Nephron (organoid): ENCODE data around the gene RTN4RL2.

Source experiments
- H3K27ac Mint-ChIP-seq, 3 experiments: 2 replicates each; pipeline ENCODE4 v1.8.0; 2020; ENCODE audit warnings: mixed read lengths in 3 of 3, mild to moderate bottlenecking in 2 of 3, moderate library complexity in 1 of 3
- H3K27me3 Mint-ChIP-seq: 2 replicates; pipeline ENCODE4 v1.8.0; 2021; ENCODE audit warnings: low read depth, mild to moderate bottlenecking, moderate library complexity, mixed read lengths
- H3K36me3 Mint-ChIP-seq: 2 replicates; pipeline ENCODE4 v1.8.0; 2020; ENCODE audit warnings: low read depth, mixed read lengths
- H3K4me1 Mint-ChIP-seq: 2 replicates; pipeline ENCODE4 v1.8.0; 2020; ENCODE audit warnings: mixed read lengths
- H3K4me3 Mint-ChIP-seq, 3 experiments: 2 replicates each; pipeline ENCODE4 v1.8.0; 2020; ENCODE audit warnings: mild to moderate bottlenecking in 3 of 3, mixed read lengths in 3 of 3, moderate library complexity in 2 of 3
- H3K9me3 Mint-ChIP-seq: 2 replicates; pipeline ENCODE4 v1.8.0; 2020; ENCODE audit warnings: mixed read lengths
- CTCF ChIP-seq, 3 experiments: fragments of 200-600 bp; sonication (generic); IDR thresholded peaks; one replicate each; pipeline ENCODE4 v1.5.0; 2021; ENCODE audit warnings: antibody characterized with exemption in 3 of 3; ENCODE audit not compliant: unreplicated experiment in 3 of 3

Gene RTN4RL2

GRCh38 chr11:57497303-57498247 is 37.2 kb downstream of the RTN4RL2 start:
- H3K4me1 Mint-ChIP-seq = peaks cover 18% of the 10 kb centered on the region

GRCh38 chr11:57498540-57498939 is 38.2 kb downstream of the RTN4RL2 start:
- Mint-ChIP-seq H3K27me3 (peaks cover 3% of the 10 kb centered on the region), H3K9me3 (no peaks in the 10 kb centered on the region), H3K4me1 (peaks cover 18% of the 10 kb centered on the region), H3K36me3 (no peaks in the 10 kb centered on the region), H3K27ac (peak overlapping the region in 1 of 3 experiments; percentile 83), H3K4me3 (peak overlapping the region; percentile 6 to 39 (median 38))
- no peak for TF ChIP-seq CTCF (IDR thresholded peaks at IDR 0.05; ENCODE audit: unreplicated experiment in 3 of 3)

More at GRCh38 chr11:57497303-57498247, 37.2 kb downstream of the RTN4RL2 start:
- H3K27ac Mint-ChIP-seq = peak overlapping the region in 1 of 3 experiments; percentile 83
- no peaks in the 10 kb centered on the region for H3K9me3 Mint-ChIP-seq
- no peak for TF ChIP-seq CTCF (IDR thresholded peaks at IDR 0.05; ENCODE audit: unreplicated experiment in 3 of 3)
- peaks cover 3% of the 10 kb centered on the region for H3K27me3 Mint-ChIP-seq
- H3K36me3 Mint-ChIP-seq = no peaks in the 10 kb centered on the region
- peak overlapping the region in 2 of 3 experiments; percentile 18 to 42 for H3K4me3 Mint-ChIP-seq

DNA sequence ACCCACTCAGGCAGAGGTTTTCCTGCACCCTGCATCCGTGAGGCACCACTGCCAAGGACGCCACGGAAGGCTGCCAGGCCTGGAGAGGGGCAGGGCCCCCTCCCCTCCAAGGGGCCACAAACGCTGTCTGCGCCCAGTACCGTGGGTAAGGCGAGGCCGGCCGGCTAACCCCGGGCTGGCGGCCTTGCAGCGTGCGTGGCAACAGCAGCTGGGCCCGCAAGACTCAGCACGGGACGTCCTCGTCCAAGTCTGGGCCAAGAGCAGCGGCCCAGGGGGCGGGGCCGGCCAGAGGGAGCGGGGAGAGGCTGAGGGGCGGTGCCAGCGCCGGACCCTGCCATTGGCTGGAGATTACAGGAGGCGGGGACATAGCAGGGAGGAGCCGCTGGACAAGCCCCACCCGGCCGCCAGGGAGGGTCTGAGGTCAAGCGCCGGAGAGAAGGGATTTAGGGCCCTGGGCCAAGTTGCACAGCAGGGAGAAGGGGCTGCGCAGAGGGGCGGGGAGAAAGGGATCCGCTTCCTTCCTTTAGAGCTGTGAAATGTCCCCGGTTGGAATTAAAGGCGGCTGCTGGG is 39.2 kb downstream of the RTN4RL2 start:
- peaks cover 12% of the 10 kb centered on the region for H3K4me1 Mint-ChIP-seq
- peak overlapping the region; percentile 52 to 84 (median 83) for H3K27ac Mint-ChIP-seq
- H3K36me3 Mint-ChIP-seq = no peaks in the 10 kb centered on the region
- H3K9me3 Mint-ChIP-seq = no peaks in the 10 kb centered on the region
- no peak for TF ChIP-seq CTCF (IDR thresholded peaks at IDR 0.05; ENCODE audit: unreplicated experiment in 3 of 3)
- peaks cover 3% of the 10 kb centered on the region for H3K27me3 Mint-ChIP-seq
- peak overlapping the region; percentile 68 to 73 (median 70) for H3K4me3 Mint-ChIP-seq

- no peak for TF ChIP-seq CTCF (IDR thresholded peaks at IDR 0.05; ENCODE audit: unreplicated experiment in 3 of 3)
- H3K27me3 Mint-ChIP-seq = peaks cover 3% of the 10 kb centered on the region
- peak overlapping the region; percentile 52 to 84 (median 83) for H3K27ac Mint-ChIP-seq
- no peaks in the 10 kb centered on the region for H3K36me3 Mint-ChIP-seq
- H3K9me3 Mint-ChIP-seq = no peaks in the 10 kb centered on the region
- H3K4me1 Mint-ChIP-seq = peaks cover 11% of the 10 kb centered on the region
- H3K4me3 Mint-ChIP-seq = peak overlapping the region; percentile 68 to 73 (median 70)
These were observed 39.7 kb downstream of the RTN4RL2 start for GRCh38 chr11:57499983-57500461.

- TF ChIP-seq CTCF (IDR thresholded peaks at IDR 0.05; ENCODE audit: unreplicated experiment in 3 of 3) = no peak
- no peaks in the 10 kb centered on the region for H3K36me3 Mint-ChIP-seq
- peaks cover 11% of the 10 kb centered on the region for H3K4me1 Mint-ChIP-seq
- H3K9me3 Mint-ChIP-seq = no peaks in the 10 kb centered on the region
- peaks cover 3% of the 10 kb centered on the region for H3K27me3 Mint-ChIP-seq
- peak overlapping the region; percentile 68 to 73 (median 70) for H3K4me3 Mint-ChIP-seq
- peak overlapping the region; percentile 52 to 84 (median 83) for H3K27ac Mint-ChIP-seq
These were observed 40.2 kb downstream of the RTN4RL2 start for GRCh38 chr11:57500515-57500914.
